ENCODE results near the gene PTH2R. TPM values are rescaled to one million over a fixed set of nuclear protein-coding genes. Genes with fewer than 3 reads are reported as not detected.

Gene PTH2R
- total and polyA plus RNA-seq, 9 of the 15 experiments (the other 6 are each of a cell fraction or from before 2014, with no cell fraction given): 2.7 to 8.8 (median 4.2) TPM

DNA sequence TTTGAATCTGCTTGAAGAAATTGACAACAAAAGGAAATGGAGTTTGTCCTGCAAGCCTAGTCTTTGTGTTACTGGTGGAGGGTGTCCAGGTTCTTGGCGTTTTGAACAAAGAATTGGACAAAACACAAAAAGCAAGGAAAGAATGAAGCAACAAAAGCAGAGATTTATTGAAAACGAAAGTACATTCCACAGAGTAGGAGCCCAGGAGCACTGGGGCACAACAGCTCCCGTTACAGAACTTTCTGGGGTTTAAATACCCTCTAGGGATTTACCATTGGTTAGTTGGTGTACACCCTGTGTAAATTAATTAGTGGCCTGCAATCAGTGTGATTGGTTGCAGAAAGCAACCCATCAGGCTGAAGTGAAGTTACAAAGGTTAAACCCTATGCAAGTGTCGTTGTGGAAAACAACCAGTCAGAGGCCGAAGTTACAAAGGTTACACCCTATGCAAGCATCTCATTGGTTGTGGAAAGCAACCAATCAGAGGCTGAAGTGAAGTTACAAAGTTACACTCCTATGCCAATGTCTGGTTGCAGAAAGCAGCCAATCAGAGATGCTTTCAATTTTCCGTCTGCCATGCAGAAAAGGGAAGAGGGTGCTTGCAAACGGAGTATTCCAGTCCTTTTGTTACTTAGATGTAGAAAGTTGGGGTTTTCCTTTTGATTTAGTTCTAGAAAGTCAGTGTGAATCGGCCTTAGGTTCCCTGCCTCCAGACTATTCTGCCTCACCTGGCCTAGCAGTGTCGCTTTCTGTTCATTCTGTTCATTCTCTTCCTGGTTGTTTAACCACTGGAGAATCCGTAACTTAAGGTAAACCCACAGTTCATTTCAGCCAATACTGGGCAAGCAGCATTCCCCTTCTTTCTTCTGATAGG, 47.6 kb upstream of the PTH2R start:
- peak; percentile 24; the same call in 2 of the 3 replicates for ATAC-seq
- in situ Hi-C loops (cut with MboI): no loop called here
- 86% methylated on average over 10 of the region's 10 CpGs for WGBS (ENCODE audit: insufficient coverage, low coverage, missing lambda C conversion rate)
- H3K4me3 ChIP-seq: no peak overlapping the region
- H3K4me2 ChIP-seq (ENCODE audit: insufficient read depth, low read length): no peak overlapping the region
- no peaks in the 10 kb centered on the region for H3K9me1 ChIP-seq (ENCODE audit: control insufficient read depth, insufficient read depth, low read length)
- no peaks in the 10 kb centered on the region for H3K27me3 ChIP-seq (ENCODE audit: control insufficient read depth in 2 of 2, insufficient read depth in 2 of 2, low read length in 2 of 2)
- H2AFZ ChIP-seq (ENCODE audit: low read depth, low read length): no peak overlapping the region
- H4K20me1 ChIP-seq (replicated peaks; ENCODE audit: control insufficient read depth, insufficient read depth, low read length): no peaks in the 10 kb centered on the region
- intact Hi-C loops (cut with micrococcal nuclease): no loop called here
- DNase-seq (ENCODE audit: extremely low read depth in 1 of 4, low spot score in 3 of 4): no peak
- H3K79me2 ChIP-seq (ENCODE audit: control insufficient read depth, insufficient read depth, low read length): no peaks in the 10 kb centered on the region
- ChIA-PET CTCF (ENCODE audit: low intra/inter-chr PET ratio) (no interaction called here), POLR2A (no interaction called here)
- 0 out of 2 replicates have a peak, but pooled peaks have one; percentile 11 for TF ChIP-seq POLR2AphosphoS5 (IDR thresholded peaks at IDR 0.05; ENCODE audit: control insufficient read depth, insufficient read depth, low read depth, low read length)
- TF ChIP-seq POLR2A (conservative IDR thresholded peaks at IDR 0.05): 0 out of 2 replicates have a peak, but pooled peaks have one; percentile 44
- no peak for TF ChIP-seq ZNF76 (CRISPR knock-in tag; IDR thresholded peaks at IDR 0.05; ENCODE audit: borderline replicate concordance)
- peak; percentile 28 for TF ChIP-seq NFYB (IDR thresholded peaks at IDR 0.05; ENCODE audit: extremely low read depth, insufficient read length)
- no peak for TF ChIP-seq GMEB1 (CRISPR knock-in tag; IDR thresholded peaks at IDR 0.05)
- H3K36me3 ChIP-seq (ENCODE audit: control insufficient read depth, insufficient read depth, low read length): peaks cover 28% of the 10 kb centered on the region
- no peak for FAIRE-seq
- no peak overlapping the region for H3K9ac ChIP-seq (ENCODE audit: insufficient read depth in 1 of 2, low read depth in 2 of 2, low read length in 2 of 2)
- BruUV-seq (replicated peaks): no TSS peak
- no peak overlapping the region for H3K27ac ChIP-seq (ENCODE audit: extremely low read depth, low read depth, low read length)
- peaks cover 0 to 7% of the 10 kb centered on the region in 2 experiments; a peak in 1 of 5 replicates for H3K4me1 ChIP-seq (replicated peaks in 1 of 2; ENCODE audit: control insufficient read depth in 2 of 2, insufficient read depth in 2 of 2, low read length in 2 of 2)
- H3K9me3 ChIP-seq (replicated peaks; ENCODE audit: control insufficient read depth, insufficient read depth, low read depth, low read length): no peaks in the 10 kb centered on the region
